Activated CD4-positive, alpha-beta T cell treated with anti-CD3 and anti-CD28 coated beads, Interleukin-2, amount 10 ng/mL, durations not matched to agents 7 days and 5 days (primary cell): Measurements from ENCODE around the gene LRRC55. TPM values are rescaled to one million over a fixed set of nuclear protein-coding genes. Genes with fewer than 3 reads are reported as not detected.

ENCODE experiments used
- CTCF ChIA-PET: fragments of 350-600 bp; sonication (Branson Sonifier 250); formaldehyde crosslinking; loops from one replicate; lab custom pipeline; 2021; ENCODE audit warnings: antibody characterized with exemption; lab: Charles Lee
- POLR2A ChIA-PET: fragments of 350-600 bp; sonication (Branson Sonifier 250); formaldehyde crosslinking; loops from one replicate; lab custom pipeline; 2021; ENCODE audit warnings: antibody characterized with exemption; lab: Charles Lee
- DNase-seq: peaks from one replicate; pipeline ENCODE4 v3.0.0-alpha.2; 2020
- H3K27ac Mint-ChIP-seq: one replicate; pipeline ENCODE4 v1.8.0; 2021; ENCODE audit warnings: mild to moderate bottlenecking, moderate library complexity, mixed read lengths
- H3K27me3 Mint-ChIP-seq: one replicate; pipeline ENCODE4 v1.8.0; 2021; ENCODE audit warnings: mixed read lengths
- H3K36me3 Mint-ChIP-seq: one replicate; pipeline ENCODE4 v1.8.0; 2021; ENCODE audit warnings: low read depth, mixed read lengths
- H3K4me1 Mint-ChIP-seq: one replicate; pipeline ENCODE4 v1.8.0; 2021; ENCODE audit warnings: mixed read lengths
- H3K4me3 Mint-ChIP-seq: one replicate; pipeline ENCODE4 v1.8.0; 2021; ENCODE audit warnings: mild to moderate bottlenecking, moderate library complexity, mixed read lengths
- H3K9me3 Mint-ChIP-seq: one replicate; pipeline ENCODE4 v1.8.0; 2021; ENCODE audit warnings: mixed read lengths
- total RNA-seq, 2 experiments: library from RNA; stranded (reverse); gene quantifications; one replicate each; pipeline ENCODE4 v1.2.3, GENCODE V29; 2021

LRRC55 gene
- total RNA-seq, 2 experiments from 2014 or later, result not detected

GRCh38 chr11:57153448-57153847 lies 28.3 kb upstream of the LRRC55 start:
- Mint-ChIP-seq H3K4me1 (no peaks in the 10 kb centered on the region), H3K27ac (no peak overlapping the region), H3K9me3 (no peaks in the 10 kb centered on the region), H3K27me3 (peaks cover 13% of the 10 kb centered on the region), H3K4me3 (no peak overlapping the region), H3K36me3 (no peaks in the 10 kb centered on the region)
- CTCF ChIA-PET, result no interaction called here
- no peak for DNase-seq
- POLR2A ChIA-PET, result no interaction called here

- Mint-ChIP-seq H3K36me3 (no peaks in the 10 kb centered on the region), H3K9me3 (no peaks in the 10 kb centered on the region), H3K4me1 (no peaks in the 10 kb centered on the region), H3K27ac (no peak overlapping the region), H3K4me3 (no peak overlapping the region), H3K27me3 (peaks cover 13% of the 10 kb centered on the region)
- POLR2A ChIA-PET, result no interaction called here
- DNase-seq, result no peak
- CTCF ChIA-PET, result no interaction called here
Measured at GRCh38 chr11:57154739-57155138, 27.0 kb upstream of the LRRC55 start.

- Mint-ChIP-seq H3K27ac (no peak overlapping the region), H3K4me1 (no peaks in the 10 kb centered on the region), H3K4me3 (no peak overlapping the region), H3K36me3 (no peaks in the 10 kb centered on the region), H3K9me3 (no peaks in the 10 kb centered on the region), H3K27me3 (peaks cover 13% of the 10 kb centered on the region)
- ChIA-PET POLR2A (no interaction called here), CTCF (no interaction called here)
- no peak for DNase-seq
Measured at GRCh38 chr11:57155400-57155799, 26.4 kb upstream of the LRRC55 start.

- peaks cover 14% of the 10 kb centered on the region for H3K27me3 Mint-ChIP-seq
- ChIA-PET POLR2A (no interaction called here), CTCF (no interaction called here)
- no peak overlapping the region for H3K4me3 Mint-ChIP-seq
- H3K27ac Mint-ChIP-seq, result no peak overlapping the region
- no peaks in the 10 kb centered on the region for H3K36me3 Mint-ChIP-seq
- no peak for DNase-seq
- no peaks in the 10 kb centered on the region for H3K9me3 Mint-ChIP-seq
- no peaks in the 10 kb centered on the region for H3K4me1 Mint-ChIP-seq
Measured at GRCh38 chr11:57155838-57156607, 25.7 kb upstream of the LRRC55 start.

GRCh38 chr11:57156928-57157327 lies 24.8 kb upstream of the LRRC55 start:
- DNase-seq, result no peak
- H3K27me3 Mint-ChIP-seq, result peaks cover 17% of the 10 kb centered on the region
- POLR2A ChIA-PET, result no interaction called here
- H3K27ac Mint-ChIP-seq, result no peak overlapping the region
- CTCF ChIA-PET, result no interaction called here
- H3K4me3 Mint-ChIP-seq, result no peak overlapping the region
- no peaks in the 10 kb centered on the region for H3K9me3 Mint-ChIP-seq
- no peaks in the 10 kb centered on the region for H3K36me3 Mint-ChIP-seq
- H3K4me1 Mint-ChIP-seq, result no peaks in the 10 kb centered on the region

- Mint-ChIP-seq H3K4me1 (no peaks in the 10 kb centered on the region), H3K27me3 (peaks cover 17% of the 10 kb centered on the region), H3K9me3 (no peaks in the 10 kb centered on the region), H3K4me3 (no peak overlapping the region), H3K27ac (no peak overlapping the region), H3K36me3 (no peaks in the 10 kb centered on the region)
- POLR2A ChIA-PET, result no interaction called here
- CTCF ChIA-PET, result no interaction called here
- no peak for DNase-seq
Measured at GRCh38 chr11:57157624-57158023, 24.1 kb upstream of the LRRC55 start.

GRCh38 chr11:57158180-57158579 lies 23.6 kb upstream of the LRRC55 start:
- Mint-ChIP-seq H3K36me3 (no peaks in the 10 kb centered on the region), H3K9me3 (no peaks in the 10 kb centered on the region), H3K4me3 (no peak overlapping the region), H3K4me1 (no peaks in the 10 kb centered on the region), H3K27me3 (peaks cover 17% of the 10 kb centered on the region), H3K27ac (no peak overlapping the region)
- CTCF ChIA-PET, result no interaction called here
- POLR2A ChIA-PET, result no interaction called here
- no peak for DNase-seq

GRCh38 chr11:57158599-57158998 lies 23.2 kb upstream of the LRRC55 start:
- H3K36me3 Mint-ChIP-seq, result no peaks in the 10 kb centered on the region
- H3K9me3 Mint-ChIP-seq, result no peaks in the 10 kb centered on the region
- no peak overlapping the region for H3K27ac Mint-ChIP-seq
- H3K4me3 Mint-ChIP-seq, result no peak overlapping the region
- H3K4me1 Mint-ChIP-seq, result no peaks in the 10 kb centered on the region
- ChIA-PET POLR2A (no interaction called here), CTCF (no interaction called here)
- DNase-seq, result no peak
- peaks cover 17% of the 10 kb centered on the region for H3K27me3 Mint-ChIP-seq

- Mint-ChIP-seq H3K27me3 (peaks cover 14% of the 10 kb centered on the region), H3K4me1 (no peaks in the 10 kb centered on the region), H3K9me3 (no peaks in the 10 kb centered on the region), H3K36me3 (no peaks in the 10 kb centered on the region), H3K27ac (no peak overlapping the region), H3K4me3 (no peak overlapping the region)
- POLR2A ChIA-PET, result no interaction called here
- CTCF ChIA-PET, result no interaction called here
- DNase-seq, result no peak
Measured at GRCh38 chr11:57160665-57161064, 21.1 kb upstream of the LRRC55 start.

GRCh38 chr11:57161351-57161750 lies 20.4 kb upstream of the LRRC55 start:
- POLR2A ChIA-PET, result no interaction called here
- H3K4me1 Mint-ChIP-seq, result no peaks in the 10 kb centered on the region

GRCh38 chr11:57162179-57162898 lies 19.4 kb upstream of the LRRC55 start:
- ChIA-PET CTCF (interaction anchor here (0.9 kb wide), 1 partner anchor 17 kb away, joined by 3 read pairs; no protein-coding TSS in a partner anchor), POLR2A (no interaction called here)
- H3K27me3 Mint-ChIP-seq, result peaks cover 9% of the 10 kb centered on the region

More at GRCh38 chr11:57161351-57161750, 20.4 kb upstream of the LRRC55 start:
- Mint-ChIP-seq H3K4me3 (no peak overlapping the region), H3K9me3 (no peaks in the 10 kb centered on the region), H3K27ac (no peak overlapping the region), H3K27me3 (peaks cover 10% of the 10 kb centered on the region), H3K36me3 (no peaks in the 10 kb centered on the region)
- CTCF ChIA-PET, result no interaction called here
- no peak for DNase-seq

GRCh38 chr11:57163160-57163868 lies 18.4 kb upstream of the LRRC55 start:
- ChIA-PET CTCF (interaction anchor here (0.6 to 0.9 kb wide), 2 partner anchors 18 to 1879 kb away, joined by 3 read pairs; no protein-coding TSS in a partner anchor), POLR2A (no interaction called here)
- no peaks in the 10 kb centered on the region for H3K36me3 Mint-ChIP-seq
- no peaks in the 10 kb centered on the region for H3K9me3 Mint-ChIP-seq
- H3K4me1 Mint-ChIP-seq, result no peaks in the 10 kb centered on the region
- DNase-seq, result no peak
- H3K27me3 Mint-ChIP-seq, result peaks cover 7% of the 10 kb centered on the region
- no peak overlapping the region for H3K4me3 Mint-ChIP-seq
- H3K27ac Mint-ChIP-seq, result no peak overlapping the region

More at GRCh38 chr11:57162179-57162898, 19.4 kb upstream of the LRRC55 start:
- DNase-seq, result no peak
- Mint-ChIP-seq H3K36me3 (no peaks in the 10 kb centered on the region), H3K27ac (no peak overlapping the region), H3K4me3 (no peak overlapping the region), H3K4me1 (no peaks in the 10 kb centered on the region), H3K9me3 (no peaks in the 10 kb centered on the region)

GRCh38 chr11:57164317-57164716 lies 17.4 kb upstream of the LRRC55 start:
- H3K4me1 Mint-ChIP-seq, result no peaks in the 10 kb centered on the region
- ChIA-PET CTCF (no interaction called here), POLR2A (no interaction called here)
- DNase-seq, result no peak
- H3K36me3 Mint-ChIP-seq, result no peaks in the 10 kb centered on the region
- peaks cover 7% of the 10 kb centered on the region for H3K27me3 Mint-ChIP-seq
- H3K4me3 Mint-ChIP-seq, result no peak overlapping the region
- no peaks in the 10 kb centered on the region for H3K9me3 Mint-ChIP-seq
- no peak overlapping the region for H3K27ac Mint-ChIP-seq
